ENCODE measurements around the gene IL1R1. TPM values are rescaled to one million over a fixed set of nuclear protein-coding genes. Genes with fewer than 3 reads are reported as not detected.

IL1R1 gene
- total RNA-seq, 1 experiment from 2014 or later: 23.5 TPM

DNA sequence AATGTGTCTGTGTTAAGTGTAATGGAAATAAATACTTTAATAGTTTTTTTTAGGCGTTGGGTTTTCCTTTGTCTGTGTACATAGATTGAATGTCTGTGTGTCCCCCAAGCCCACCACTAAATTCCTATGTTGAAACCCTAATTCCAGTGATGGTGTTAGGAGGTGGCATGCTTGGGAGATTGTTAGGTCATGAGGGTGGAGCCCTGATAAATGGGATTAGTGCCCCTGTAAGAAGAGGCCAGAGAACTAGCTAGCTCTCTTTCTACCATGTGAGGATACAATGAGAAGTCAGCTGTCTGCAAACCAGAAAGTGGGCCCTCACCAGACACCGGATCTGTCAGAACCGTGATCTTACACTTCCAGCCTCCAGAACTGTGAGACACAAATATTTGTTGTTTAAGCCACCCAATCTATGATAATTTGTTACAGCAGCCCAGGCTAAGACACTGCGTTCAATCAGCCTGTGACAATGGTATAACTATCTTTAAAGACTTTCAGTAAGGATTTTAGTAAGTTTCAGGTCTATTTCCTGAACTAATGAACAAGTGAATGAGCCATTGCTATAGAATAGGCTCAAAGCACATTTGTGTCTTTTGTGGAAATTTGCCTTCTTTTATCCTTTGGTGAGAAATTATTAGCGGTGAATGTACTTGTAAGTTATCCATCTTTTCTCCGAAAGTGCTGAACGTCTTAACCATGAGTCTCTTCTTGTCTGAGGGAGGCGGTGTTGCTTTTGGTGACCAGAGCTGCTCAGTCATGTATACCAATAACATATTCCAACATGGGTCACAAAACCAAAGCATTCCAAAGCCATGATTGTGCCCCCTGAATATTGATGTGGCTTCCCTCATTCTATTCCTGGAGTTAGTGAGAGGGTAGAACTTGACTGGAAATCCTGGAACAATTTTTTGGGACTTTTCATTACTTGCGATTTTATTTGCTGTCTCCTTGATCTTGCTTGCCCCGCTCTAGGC is 29.6 kb upstream of the IL1R1 start:
- H3K9me3 ChIP-seq: no peaks in the 10 kb centered on the region
- no peaks in the 10 kb centered on the region for H3K27me3 ChIP-seq (replicated peaks; ENCODE audit: control insufficient read depth, insufficient read depth, low read length)
- Mint-ChIP-seq H3K27ac (ENCODE audit: unreplicated experiment) (peak overlapping the region; percentile 14), H3K4me1 (ENCODE audit: low read depth, unreplicated experiment) (peaks cover 37% of the 10 kb centered on the region), H3K4me3 (ENCODE audit: unreplicated experiment) (no peak overlapping the region), H3K36me3 (ENCODE audit: insufficient read depth, unreplicated experiment) (no peaks in the 10 kb centered on the region), H3K27me3 (ENCODE audit: insufficient read depth, unreplicated experiment) (no peaks in the 10 kb centered on the region), H3K9me3 (ENCODE audit: unreplicated experiment) (peaks cover 16% of the 10 kb centered on the region)
- peaks cover 24% of the 10 kb centered on the region for H3K4me1 ChIP-seq
- intact Hi-C loops (cut with micrococcal nuclease; ENCODE audit: unreplicated experiment): no loop called here
- TF ChIP-seq, protein P1, sequence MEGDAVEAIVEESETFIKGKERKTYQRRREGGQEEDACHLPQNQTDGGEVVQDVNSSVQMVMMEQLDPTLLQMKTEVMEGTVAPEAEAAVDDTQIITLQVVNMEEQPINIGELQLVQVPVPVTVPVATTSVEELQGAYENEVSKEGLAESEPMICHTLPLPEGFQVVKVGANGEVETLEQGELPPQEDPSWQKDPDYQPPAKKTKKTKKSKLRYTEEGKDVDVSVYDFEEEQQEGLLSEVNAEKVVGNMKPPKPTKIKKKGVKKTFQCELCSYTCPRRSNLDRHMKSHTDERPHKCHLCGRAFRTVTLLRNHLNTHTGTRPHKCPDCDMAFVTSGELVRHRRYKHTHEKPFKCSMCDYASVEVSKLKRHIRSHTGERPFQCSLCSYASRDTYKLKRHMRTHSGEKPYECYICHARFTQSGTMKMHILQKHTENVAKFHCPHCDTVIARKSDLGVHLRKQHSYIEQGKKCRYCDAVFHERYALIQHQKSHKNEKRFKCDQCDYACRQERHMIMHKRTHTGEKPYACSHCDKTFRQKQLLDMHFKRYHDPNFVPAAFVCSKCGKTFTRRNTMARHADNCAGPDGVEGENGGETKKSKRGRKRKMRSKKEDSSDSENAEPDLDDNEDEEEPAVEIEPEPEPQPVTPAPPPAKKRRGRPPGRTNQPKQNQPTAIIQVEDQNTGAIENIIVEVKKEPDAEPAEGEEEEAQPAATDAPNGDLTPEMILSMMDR (IDR thresholded peaks at IDR 0.05; ENCODE audit: insufficient read depth in 1 of 2, low read depth in 1 of 2, low read length in 1 of 2, severe bottlenecking in 1 of 2, unreplicated experiment in 1 of 2): no peak
- ChIA-PET POLR2A (no interaction called here), CTCF (no interaction called here)
- no peak overlapping the region for H3K4me3 ChIP-seq (ENCODE audit: low read depth, low read length)
- no TSS peak for BruUV-seq (replicated peaks)
- no peak for DNase-seq
- H3K36me3 ChIP-seq (ENCODE audit: control insufficient read depth, insufficient read depth, low read length): no peaks in the 10 kb centered on the region

DNA sequence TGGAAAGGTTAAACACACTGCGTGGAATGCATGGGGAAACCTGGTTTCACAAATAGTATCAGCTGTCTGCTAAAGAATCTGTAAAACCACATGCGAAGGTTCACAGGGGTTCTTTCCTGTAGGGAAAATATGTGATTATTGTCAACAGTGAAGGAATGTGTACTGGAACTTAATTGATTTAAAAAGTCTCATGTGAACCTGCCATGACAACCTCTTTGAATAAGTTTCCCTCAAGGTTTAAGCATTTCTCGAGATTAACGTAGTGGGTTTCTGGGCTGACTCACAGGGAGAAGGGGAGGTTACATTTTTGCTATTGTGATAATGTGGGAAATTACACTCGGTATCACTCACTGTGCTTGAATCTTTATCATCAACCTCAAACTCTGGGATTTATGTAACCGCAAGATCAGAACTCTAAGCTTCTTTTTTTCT is 28.2 kb upstream of the IL1R1 start:
- peaks cover 30% of the 10 kb centered on the region for H3K4me1 Mint-ChIP-seq (ENCODE audit: low read depth, unreplicated experiment)
- Histone ChIP-seq H3K4me3 (ENCODE audit: low read depth, low read length) (no peak overlapping the region), H3K9me3 (no peaks in the 10 kb centered on the region), H3K4me1 (peaks cover 18% of the 10 kb centered on the region), H3K36me3 (ENCODE audit: control insufficient read depth, insufficient read depth, low read length) (no peaks in the 10 kb centered on the region), H3K27me3 (replicated peaks; ENCODE audit: control insufficient read depth, insufficient read depth, low read length) (no peaks in the 10 kb centered on the region)
- H3K27me3 Mint-ChIP-seq (ENCODE audit: insufficient read depth, unreplicated experiment): no peaks in the 10 kb centered on the region
- H3K27ac Mint-ChIP-seq (ENCODE audit: unreplicated experiment): peak overlapping the region; percentile 42
- TF ChIP-seq, protein P1 (IDR thresholded peaks at IDR 0.05; ENCODE audit: insufficient read depth in 1 of 2, low read depth in 1 of 2, low read length in 1 of 2, severe bottlenecking in 1 of 2, unreplicated experiment in 1 of 2): no peak
- H3K4me3 Mint-ChIP-seq (ENCODE audit: unreplicated experiment): no peak overlapping the region
- ChIA-PET POLR2A (no interaction called here), CTCF (no interaction called here)
- peaks cover 16% of the 10 kb centered on the region for H3K9me3 Mint-ChIP-seq (ENCODE audit: unreplicated experiment)
- no peaks in the 10 kb centered on the region for H3K36me3 Mint-ChIP-seq (ENCODE audit: insufficient read depth, unreplicated experiment)
- no TSS peak for BruUV-seq (replicated peaks)
- no peak for DNase-seq
- intact Hi-C loops (cut with micrococcal nuclease; ENCODE audit: unreplicated experiment): no loop called here

DNA sequence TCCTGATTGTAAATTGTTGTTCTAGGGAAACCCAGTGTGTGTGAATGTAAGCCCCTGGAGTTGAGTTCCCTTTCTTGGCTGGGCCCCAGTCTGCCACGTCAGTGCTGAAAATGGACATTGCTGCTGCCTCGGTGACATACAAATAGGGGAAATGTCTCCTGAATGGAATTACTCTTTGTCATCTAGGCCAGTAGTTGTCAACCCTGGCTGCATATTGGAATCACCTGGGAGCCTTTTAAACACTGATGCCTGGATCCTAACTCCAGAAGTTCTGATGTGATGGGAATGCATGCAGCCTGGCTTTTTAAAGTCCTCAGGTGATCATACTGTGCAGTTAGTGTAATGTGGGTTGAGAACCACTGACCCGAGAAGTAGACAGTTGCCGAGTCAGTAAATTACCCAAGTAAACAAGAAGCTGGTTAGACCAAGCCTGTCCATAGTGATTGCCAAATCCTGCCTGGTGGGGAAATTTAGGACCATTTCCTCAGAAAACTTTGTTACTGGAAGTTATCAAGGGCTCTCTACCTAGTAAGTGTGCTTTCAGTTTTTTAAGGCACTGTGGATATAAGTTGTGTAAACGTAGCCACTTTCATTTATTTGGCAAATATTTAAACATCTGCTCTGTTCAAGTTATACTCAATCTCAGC is 27.6 kb upstream of the IL1R1 start:
- Histone ChIP-seq H3K9me3 (no peaks in the 10 kb centered on the region), H3K4me1 (peaks cover 18% of the 10 kb centered on the region), H3K4me3 (ENCODE audit: low read depth, low read length) (no peak overlapping the region), H3K27me3 (replicated peaks; ENCODE audit: control insufficient read depth, insufficient read depth, low read length) (no peaks in the 10 kb centered on the region), H3K36me3 (ENCODE audit: control insufficient read depth, insufficient read depth, low read length) (no peaks in the 10 kb centered on the region)
- Mint-ChIP-seq H3K27ac (ENCODE audit: unreplicated experiment) (no peak overlapping the region), H3K9me3 (ENCODE audit: unreplicated experiment) (peaks cover 16% of the 10 kb centered on the region), H3K4me1 (ENCODE audit: low read depth, unreplicated experiment) (peaks cover 27% of the 10 kb centered on the region), H3K4me3 (ENCODE audit: unreplicated experiment) (no peak overlapping the region), H3K36me3 (ENCODE audit: insufficient read depth, unreplicated experiment) (no peaks in the 10 kb centered on the region), H3K27me3 (ENCODE audit: insufficient read depth, unreplicated experiment) (no peaks in the 10 kb centered on the region)
- BruUV-seq (replicated peaks): no TSS peak
- no peak for DNase-seq
- intact Hi-C loops (cut with micrococcal nuclease; ENCODE audit: unreplicated experiment): no loop called here
- TF ChIP-seq, protein P1 (IDR thresholded peaks at IDR 0.05; ENCODE audit: insufficient read depth in 1 of 2, low read depth in 1 of 2, low read length in 1 of 2, severe bottlenecking in 1 of 2, unreplicated experiment in 1 of 2): no peak
- ChIA-PET CTCF (no interaction called here), POLR2A (no interaction called here)
